HG03442 (cell line): ENCODE measurements around the gene SLC7A14.

Source experiments
- ATAC-seq: cut with Tn5 transposase; IDR thresholded peaks from one replicate; pipeline ENCODE4 v1.9.1; 2021; ENCODE audit warnings: mild to moderate bottlenecking, moderate library complexity; ENCODE audit not compliant: unreplicated experiment

Gene SLC7A14

GRCh38 chr3:170539897-170540296, 46.0 kb downstream of the SLC7A14 start:
- ATAC-seq = no peak

GRCh38 chr3:170536712-170537111, 49.2 kb downstream of the SLC7A14 start:
- no peak for ATAC-seq

DNA sequence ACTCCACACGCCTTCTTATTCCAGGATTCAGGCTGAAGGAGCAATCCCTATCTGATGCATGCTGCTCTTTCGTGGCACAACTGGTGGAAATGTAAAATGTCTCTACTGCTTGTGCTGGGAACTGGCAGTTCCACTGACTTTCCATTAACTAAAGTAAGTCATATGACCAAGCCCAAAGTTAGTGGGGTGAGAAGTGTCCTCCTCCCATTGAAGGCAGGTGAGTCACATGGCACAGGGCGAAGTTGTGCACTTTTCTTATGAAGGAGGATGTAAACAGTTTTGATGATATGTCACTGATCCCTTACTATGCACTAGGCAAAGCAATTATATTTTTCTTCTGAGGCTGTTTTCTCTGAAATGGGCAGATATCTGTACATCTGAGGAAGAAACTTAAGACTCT, 51.6 kb downstream of the SLC7A14 start:
- no peak for ATAC-seq

- no peak for ATAC-seq
Observed at GRCh38 chr3:170532573-170532972, 53.3 kb downstream of the SLC7A14 start.

DNA sequence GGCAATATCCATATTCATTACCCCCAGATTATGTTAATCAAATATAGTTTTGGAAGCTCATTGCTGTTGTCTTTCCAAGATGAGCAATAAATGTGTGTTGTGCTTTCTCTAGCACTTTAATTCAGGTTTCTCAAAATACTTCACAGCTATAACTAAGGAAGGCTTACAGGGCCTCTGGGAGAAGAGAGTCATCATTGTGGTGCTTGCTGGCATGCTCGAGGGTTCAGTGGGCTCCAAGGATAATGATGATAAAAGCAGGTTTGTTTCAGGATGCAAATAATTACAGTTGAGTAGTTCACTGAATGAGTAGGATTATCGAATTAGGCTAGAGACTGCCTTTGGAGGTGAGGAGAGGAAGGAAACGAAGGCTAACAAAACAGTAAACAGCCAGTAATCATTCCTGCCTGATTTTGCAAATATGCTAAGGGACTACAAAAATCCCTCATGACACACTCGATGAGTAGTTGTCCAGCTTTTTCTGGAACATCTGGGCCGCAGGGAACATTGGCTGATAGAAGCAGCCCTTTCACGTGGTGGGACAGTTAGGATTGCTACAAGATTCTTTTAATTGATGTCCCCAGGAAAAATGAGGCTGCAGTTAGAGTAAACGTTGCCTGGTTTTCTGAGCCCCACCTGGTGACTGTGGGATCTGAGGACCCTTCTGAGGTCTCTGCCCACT, 54.1 kb downstream of the SLC7A14 start:
- ATAC-seq = no peak

GRCh38 chr3:170531054-170531453, 54.8 kb downstream of the SLC7A14 start:
- no peak for ATAC-seq

- ATAC-seq = no peak
Observed at GRCh38 chr3:170529912-170530311, 56.0 kb downstream of the SLC7A14 start.

- no peak for ATAC-seq
Observed at GRCh38 chr3:170529346-170529745, 56.5 kb downstream of the SLC7A14 start.

GRCh38 chr3:170528726-170529125, 57.1 kb downstream of the SLC7A14 start:
- no peak for ATAC-seq

- ATAC-seq = no peak
Observed at GRCh38 chr3:170524073-170524472, 61.8 kb downstream of the SLC7A14 start.

- ATAC-seq = no peak
Observed at GRCh38 chr3:170523248-170523647, 62.6 kb downstream of the SLC7A14 start.

DNA sequence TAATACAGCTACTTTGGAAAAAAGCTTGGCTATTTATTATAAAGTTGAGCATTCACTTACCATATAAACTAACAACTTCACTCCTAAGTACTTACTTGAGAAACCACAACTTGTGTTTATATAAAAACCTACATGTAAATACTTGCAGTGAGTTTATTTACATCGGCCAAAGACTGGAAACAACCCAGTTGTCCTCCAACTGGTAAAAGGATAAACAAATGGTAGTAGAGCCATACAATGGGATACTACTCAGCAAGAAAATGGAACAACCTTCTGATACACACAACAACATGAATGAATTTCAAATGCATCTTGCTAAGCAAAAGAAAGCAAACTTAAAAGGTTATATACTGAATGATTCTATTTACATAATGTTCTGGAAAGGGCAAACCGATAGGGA, 63.7 kb downstream of the SLC7A14 start:
- no peak for ATAC-seq

GRCh38 chr3:170520996-170521395, 64.9 kb downstream of the SLC7A14 start:
- ATAC-seq = no peak

DNA sequence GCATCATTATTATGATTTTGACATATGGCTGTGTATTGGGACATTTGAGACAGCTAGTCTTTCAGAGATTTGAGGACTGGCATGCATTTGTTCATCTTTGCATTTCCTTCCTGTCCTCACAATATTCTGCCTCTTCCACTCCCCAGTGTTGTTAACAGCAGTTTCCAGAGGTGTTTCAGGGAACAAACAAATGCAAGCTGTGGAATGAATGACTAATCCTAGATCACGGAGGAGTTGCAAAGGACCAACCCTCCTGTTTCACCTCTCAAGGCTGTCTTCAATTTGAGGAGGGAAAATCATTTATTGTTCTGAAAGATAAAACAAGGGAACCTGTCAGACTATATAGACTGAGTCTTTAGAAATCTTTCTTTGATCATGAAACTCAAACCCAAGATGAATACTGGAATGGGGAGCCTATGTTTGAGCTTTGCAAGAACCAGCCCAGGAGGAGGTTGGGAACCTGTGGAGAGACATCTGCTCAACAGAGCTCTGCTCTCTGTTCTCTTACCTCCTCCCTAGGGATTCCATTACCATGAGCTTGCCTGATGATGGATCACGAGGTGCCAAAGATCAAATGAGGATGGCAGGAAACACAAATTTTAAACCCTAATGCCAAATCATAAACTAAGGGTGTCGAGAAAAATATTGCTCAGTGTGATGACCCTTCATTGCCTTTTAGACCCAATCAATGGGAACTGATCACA, 68.5 kb downstream of the SLC7A14 start:
- ATAC-seq = no peak

DNA sequence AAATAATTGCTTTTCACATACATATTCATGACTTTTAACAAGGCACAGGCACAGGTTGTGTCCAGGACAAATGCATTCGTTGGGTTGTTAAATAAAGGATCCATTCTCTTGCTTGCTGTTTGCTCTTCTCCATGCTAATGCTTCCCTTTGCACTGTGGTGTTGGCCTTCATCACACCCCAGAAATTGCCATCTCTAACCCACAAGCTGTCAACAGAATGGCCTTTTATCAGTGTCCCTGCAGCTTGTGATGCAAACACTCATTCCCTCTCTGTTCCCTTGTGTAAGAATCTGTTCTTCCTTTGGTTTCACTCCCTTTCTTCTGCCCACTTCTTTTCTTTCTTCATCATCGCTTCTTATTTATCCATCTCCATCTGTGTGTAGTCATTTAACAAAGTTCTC, 72.2 kb downstream of the SLC7A14 start:
- ATAC-seq = no peak

- no peak for ATAC-seq
Observed at GRCh38 chr3:170511371-170511770, 74.5 kb downstream of the SLC7A14 start.

GRCh38 chr3:170508839-170509238, 77.0 kb downstream of the SLC7A14 start:
- no peak for ATAC-seq

DNA sequence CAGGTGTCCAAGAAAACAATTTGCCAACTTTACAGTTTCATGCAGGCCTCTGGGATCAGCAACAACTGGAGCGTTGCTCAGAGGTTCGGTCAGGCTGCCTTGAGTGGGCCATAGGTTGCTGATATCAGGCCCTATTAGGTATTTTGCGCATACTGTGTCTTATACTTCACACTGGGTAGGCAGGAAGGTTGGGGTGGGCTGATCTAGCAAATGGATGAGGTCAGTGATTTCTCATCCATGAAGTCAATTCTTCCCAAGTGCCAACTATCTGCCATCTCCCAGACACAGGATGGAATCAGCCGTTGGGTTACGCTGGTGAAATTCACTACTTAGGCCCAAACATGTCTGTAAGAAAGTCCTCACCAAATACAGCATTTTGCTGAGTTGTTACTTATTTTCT, 77.6 kb downstream of the SLC7A14 start:
- no peak for ATAC-seq

GRCh38 chr3:170507063-170507462, 78.8 kb downstream of the SLC7A14 start:
- ATAC-seq = no peak

DNA sequence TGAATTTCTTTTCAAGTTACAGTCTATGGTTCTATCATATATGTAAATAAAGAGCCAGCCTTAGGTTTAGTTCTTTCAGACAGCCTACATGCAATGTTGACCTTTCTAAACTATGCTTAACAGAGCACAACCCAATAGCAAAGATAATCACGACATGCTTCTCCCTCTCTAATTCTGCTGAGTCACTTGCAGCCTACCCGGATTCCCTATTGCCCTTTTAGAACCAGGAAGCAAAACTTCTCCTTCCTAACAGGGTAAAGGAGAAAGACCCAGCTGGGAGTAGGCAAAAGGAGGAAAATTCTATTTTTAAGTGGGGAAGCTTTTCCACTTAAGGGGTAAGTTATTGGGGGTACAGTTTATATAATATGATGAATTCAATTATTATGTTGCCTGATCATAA, 79.3 kb downstream of the SLC7A14 start:
- ATAC-seq = no peak

- ATAC-seq = no peak
Observed at GRCh38 chr3:170502297-170502696, 83.6 kb downstream of the SLC7A14 start.

GRCh38 chr3:170500995-170501394, 84.9 kb downstream of the SLC7A14 start:
- no peak for ATAC-seq

DNA sequence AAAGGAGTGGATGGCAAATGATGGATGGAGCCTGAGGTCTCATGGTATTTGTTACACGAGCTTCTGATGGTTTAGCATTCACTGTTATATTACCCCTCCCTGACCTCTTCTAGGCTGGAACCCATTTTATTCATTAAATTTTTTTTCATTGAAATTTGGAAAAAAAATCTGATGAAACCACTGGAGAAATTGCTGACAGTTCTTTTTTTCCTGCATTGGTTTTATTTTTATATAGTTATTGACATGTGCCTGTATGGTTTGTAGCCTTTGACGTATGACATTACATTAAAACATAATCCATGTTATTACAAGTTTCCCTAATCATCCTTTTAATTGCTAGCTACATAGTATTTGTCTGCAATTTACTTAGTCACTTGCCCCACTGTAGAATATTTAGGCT, 85.4 kb downstream of the SLC7A14 start:
- no peak for ATAC-seq
